Endodermal cell (in vitro differentiated cells): Measurements from ENCODE around the gene STON2. TPM values are rescaled to one million over a fixed set of nuclear protein-coding genes. Genes with fewer than 3 reads are reported as not detected.

Experiments used
- DNase-seq: peaks from one replicate; pipeline ENCODE4 v3.0.0-alpha.2; 2017
- H3K27ac ChIP-seq: 2 replicates; pipeline ENCODE4 v1.5.1; 2013; ENCODE audit warnings: mild to moderate bottlenecking, low read depth, low read length, moderate library complexity
- H3K27me3 ChIP-seq: 2 replicates; pipeline ENCODE4 v1.6.1; 2013; ENCODE audit warnings: mild to moderate bottlenecking, low read length, moderate library complexity; ENCODE audit not compliant: insufficient read depth, control insufficient read depth, poor library complexity, severe bottlenecking
- H3K36me3 ChIP-seq: 2 replicates; pipeline ENCODE4 v1.7.0; 2013; ENCODE audit warnings: mild to moderate bottlenecking, low read length, moderate library complexity; ENCODE audit not compliant: control insufficient read depth, insufficient read depth
- H3K4me1 ChIP-seq: one replicate; pipeline ENCODE4 v1.7.0; 2013; ENCODE audit warnings: low read length; ENCODE audit not compliant: control insufficient read depth, insufficient read depth
- H3K4me3 ChIP-seq: 2 replicates; pipeline ENCODE4 v1.5.1; 2013; ENCODE audit warnings: mild to moderate bottlenecking, low read length, moderate library complexity
- H3K9ac ChIP-seq: 2 replicates; pipeline ENCODE4 v1.6.1; 2013; ENCODE audit warnings: mild to moderate bottlenecking, low read length, moderate library complexity; ENCODE audit not compliant: poor library complexity, severe bottlenecking; ENCODE audit errors: extremely low read depth
- H3K9me3 ChIP-seq: 2 replicates; pipeline ENCODE4 v1.6.1; 2013; ENCODE audit warnings: mild to moderate bottlenecking, low read length, moderate library complexity; ENCODE audit not compliant: control insufficient read depth
- H3K27ac Mint-ChIP-seq: 2 replicates; pipeline ENCODE4 v1.8.0; 2020; ENCODE audit warnings: mixed read lengths
- H3K27me3 Mint-ChIP-seq: 2 replicates; pipeline ENCODE4 v1.8.0; 2021; ENCODE audit warnings: mild to moderate bottlenecking, mixed read lengths; ENCODE audit not compliant: insufficient read depth
- H3K36me3 Mint-ChIP-seq: 2 replicates; pipeline ENCODE4 v1.8.0; 2020; ENCODE audit warnings: low read depth, mixed read lengths
- H3K4me1 Mint-ChIP-seq: 2 replicates; pipeline ENCODE4 v1.8.0; 2020; ENCODE audit warnings: mixed read lengths
- H3K4me3 Mint-ChIP-seq: 2 replicates; pipeline ENCODE4 v1.8.0; 2020; ENCODE audit warnings: mild to moderate bottlenecking, moderate library complexity, mixed read lengths
- H3K9me3 Mint-ChIP-seq: 2 replicates; pipeline ENCODE4 v1.8.0; 2020; ENCODE audit warnings: mild to moderate bottlenecking, mixed read lengths
- WGBS, 2 experiments: methylation state at CpG; one replicate each; pipeline versions ENCODE4 v1.1.5 to v1.1.7; 2013; ENCODE audit warnings: missing lambda C conversion rate in 2 of 2, mixed read lengths in 1 of 2; ENCODE audit not compliant: insufficient coverage in 1 of 2, insufficient read length in 1 of 2; 5-methylcytosine and 5-hydroxymethylcytosine counted together
- total RNA-seq, 2 donors: library from RNA; stranded (reverse); fragmentation: NEBNext Ultra II Directional in 1 of 2; extraction: Animal tissue kit (Norgen Biotek cat#: 25700) in 1 of 2; gene quantifications; 2 replicates in 1 of 2; 3 replicates in 1 of 2; pipeline ENCODE4 v1.2.1, GENCODE V29; 2021
- TF ChIP-seq, protein P1 (sequence below): fragments of 200-600 bp; sonication (generic); conservative IDR thresholded peaks from 2 replicates; pipeline ENCODE4 v1.5.0; 2021; ENCODE audit warnings: antibody characterized with exemption, mild to moderate bottlenecking

Gene STON2
- total RNA-seq, 2 donors from 2014 or later = 37.2 to 43.9 TPM

DNA sequence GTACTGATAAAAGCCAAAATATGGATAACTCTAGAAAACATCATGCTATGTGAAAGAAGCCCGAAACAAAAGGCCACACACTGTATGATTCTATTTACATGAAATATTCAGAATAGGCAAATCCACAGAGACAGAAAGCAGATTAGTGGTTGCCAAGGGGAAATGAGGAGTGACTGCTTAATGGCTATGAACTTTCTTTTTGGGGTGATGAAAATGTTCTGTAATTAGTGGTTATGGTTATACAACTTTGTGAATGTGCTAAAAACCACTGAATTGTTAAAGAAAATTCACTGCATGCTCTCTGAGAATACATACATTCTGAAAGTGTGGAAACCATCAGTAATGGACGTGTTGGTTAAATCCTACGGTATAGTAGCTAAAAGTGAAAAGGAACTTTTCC is 39.9 kb upstream of the STON2 start:
- Histone ChIP-seq H3K4me1 (peaks cover 3% of the 10 kb centered on the region), H3K4me3 (no peak overlapping the region), H3K27ac (no peak overlapping the region), H3K27me3 (peaks cover 52% of the 10 kb centered on the region), H3K36me3 (no peaks in the 10 kb centered on the region), H3K9me3 (no peaks in the 10 kb centered on the region), H3K9ac (no peak overlapping the region)
- no peak for DNase-seq
- peaks cover 4% of the 10 kb centered on the region for H3K9me3 Mint-ChIP-seq
- TF ChIP-seq, protein P1, sequence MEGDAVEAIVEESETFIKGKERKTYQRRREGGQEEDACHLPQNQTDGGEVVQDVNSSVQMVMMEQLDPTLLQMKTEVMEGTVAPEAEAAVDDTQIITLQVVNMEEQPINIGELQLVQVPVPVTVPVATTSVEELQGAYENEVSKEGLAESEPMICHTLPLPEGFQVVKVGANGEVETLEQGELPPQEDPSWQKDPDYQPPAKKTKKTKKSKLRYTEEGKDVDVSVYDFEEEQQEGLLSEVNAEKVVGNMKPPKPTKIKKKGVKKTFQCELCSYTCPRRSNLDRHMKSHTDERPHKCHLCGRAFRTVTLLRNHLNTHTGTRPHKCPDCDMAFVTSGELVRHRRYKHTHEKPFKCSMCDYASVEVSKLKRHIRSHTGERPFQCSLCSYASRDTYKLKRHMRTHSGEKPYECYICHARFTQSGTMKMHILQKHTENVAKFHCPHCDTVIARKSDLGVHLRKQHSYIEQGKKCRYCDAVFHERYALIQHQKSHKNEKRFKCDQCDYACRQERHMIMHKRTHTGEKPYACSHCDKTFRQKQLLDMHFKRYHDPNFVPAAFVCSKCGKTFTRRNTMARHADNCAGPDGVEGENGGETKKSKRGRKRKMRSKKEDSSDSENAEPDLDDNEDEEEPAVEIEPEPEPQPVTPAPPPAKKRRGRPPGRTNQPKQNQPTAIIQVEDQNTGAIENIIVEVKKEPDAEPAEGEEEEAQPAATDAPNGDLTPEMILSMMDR = no peak
- peaks cover 56% of the 10 kb centered on the region for H3K27me3 Mint-ChIP-seq
- H3K36me3 Mint-ChIP-seq = no peaks in the 10 kb centered on the region
- H3K4me3 Mint-ChIP-seq = no peak overlapping the region
- H3K27ac Mint-ChIP-seq = no peak overlapping the region
- peaks cover 8% of the 10 kb centered on the region for H3K4me1 Mint-ChIP-seq
- 86 to 96% methylated on average over 2 to 3 of the region's 3 CpGs for WGBS, 2 experiments

DNA sequence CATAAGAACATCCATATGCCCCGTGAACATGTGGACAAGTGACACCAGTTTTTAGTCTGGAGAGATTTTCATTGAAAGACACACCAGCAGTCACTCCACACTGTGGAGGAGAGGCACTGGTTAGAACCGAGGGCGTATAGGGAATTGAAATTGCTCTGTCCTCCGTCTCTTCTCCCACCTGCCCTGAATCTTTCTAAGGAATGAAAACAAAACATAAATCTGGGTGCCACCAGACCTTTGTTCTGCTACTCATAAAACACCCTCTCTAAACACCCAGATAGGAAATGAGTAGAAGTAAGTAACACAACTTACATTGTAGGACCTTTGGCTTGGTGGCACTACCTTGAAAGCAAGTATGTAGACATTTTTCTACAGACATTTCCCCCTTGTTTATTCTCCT is 37.1 kb upstream of the STON2 start:
- TF ChIP-seq, protein P1 = no peak
- H3K4me1 Mint-ChIP-seq = peaks cover 26% of the 10 kb centered on the region
- Histone ChIP-seq H3K9ac (no peak overlapping the region), H3K27ac (no peak overlapping the region), H3K4me3 (no peak overlapping the region), H3K9me3 (no peaks in the 10 kb centered on the region), H3K27me3 (peaks cover 80% of the 10 kb centered on the region), H3K4me1 (peaks cover 4% of the 10 kb centered on the region), H3K36me3 (no peaks in the 10 kb centered on the region)
- H3K36me3 Mint-ChIP-seq = no peaks in the 10 kb centered on the region
- WGBS, 2 experiments = 84 to 86% methylated on average over 2 to 4 of the region's 4 CpGs
- H3K9me3 Mint-ChIP-seq = no peaks in the 10 kb centered on the region
- H3K27me3 Mint-ChIP-seq = peaks cover 75% of the 10 kb centered on the region
- no peak overlapping the region for H3K27ac Mint-ChIP-seq
- peak overlapping the region; percentile 70 for H3K4me3 Mint-ChIP-seq
- DNase-seq = no peak

DNA sequence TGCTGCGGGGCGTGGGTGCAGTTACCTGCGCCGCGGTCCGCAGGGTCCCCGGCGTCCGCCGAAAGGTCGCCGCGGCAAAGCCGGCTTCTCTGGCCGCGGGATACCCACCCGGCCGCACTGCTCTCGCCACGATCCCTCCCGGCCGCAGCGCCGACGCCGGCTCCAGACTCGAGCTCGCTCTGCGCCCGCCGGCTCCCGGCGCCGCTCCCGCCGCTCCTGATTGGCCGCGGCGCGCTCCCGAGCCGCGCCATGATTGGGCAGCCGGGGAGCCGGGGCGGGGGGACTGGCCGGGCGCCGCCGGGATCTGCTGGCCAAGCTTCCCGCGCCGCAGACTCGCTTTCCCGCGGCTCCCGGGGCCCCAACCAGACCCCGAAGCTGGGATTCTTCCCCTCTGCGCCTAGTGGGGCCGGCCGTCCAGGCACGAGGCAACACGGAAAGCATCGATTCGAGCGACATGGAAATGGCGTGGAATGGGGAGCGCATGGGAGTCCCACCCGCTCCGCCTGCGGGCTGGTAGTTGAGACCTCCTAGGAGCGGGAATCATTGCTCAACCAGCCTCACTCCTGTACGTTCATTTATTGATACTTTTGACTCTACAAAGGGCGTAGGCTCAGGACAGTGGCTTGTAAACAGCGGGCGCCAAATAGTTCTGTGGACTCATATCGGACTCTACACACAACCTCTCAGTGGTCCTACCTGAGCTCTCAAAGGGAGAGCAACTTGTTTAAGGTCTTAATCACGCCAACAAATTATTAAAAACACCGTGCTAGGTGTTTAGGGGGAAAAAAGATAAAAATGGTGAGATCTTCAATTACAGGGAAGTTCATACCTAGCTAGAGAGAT is 36.4 kb upstream of the STON2 start:
- Histone ChIP-seq H3K27me3 (peaks cover 84% of the 10 kb centered on the region), H3K4me1 (peaks cover 4% of the 10 kb centered on the region), H3K4me3 (peak overlapping the region; percentile 83), H3K27ac (no peak overlapping the region), H3K9ac (no peak overlapping the region), H3K9me3 (no peaks in the 10 kb centered on the region), H3K36me3 (no peaks in the 10 kb centered on the region)
- Mint-ChIP-seq H3K27me3 (peaks cover 74% of the 10 kb centered on the region), H3K27ac (no peak overlapping the region), H3K9me3 (no peaks in the 10 kb centered on the region), H3K4me1 (peaks cover 26% of the 10 kb centered on the region), H3K36me3 (no peaks in the 10 kb centered on the region), H3K4me3 (peak overlapping the region; percentile 70)
- 3 to 8% methylated on average over 23 to 79 of the region's 79 CpGs for WGBS, 2 experiments
- peak; percentile 93 for DNase-seq
- TF ChIP-seq, protein P1 = no peak
